ENCODE data around the gene MRPS18A.
A peak's percentile ranks its signal among the peaks of the same experiment; 100 is the strongest.

The MRPS18A gene

DNA sequence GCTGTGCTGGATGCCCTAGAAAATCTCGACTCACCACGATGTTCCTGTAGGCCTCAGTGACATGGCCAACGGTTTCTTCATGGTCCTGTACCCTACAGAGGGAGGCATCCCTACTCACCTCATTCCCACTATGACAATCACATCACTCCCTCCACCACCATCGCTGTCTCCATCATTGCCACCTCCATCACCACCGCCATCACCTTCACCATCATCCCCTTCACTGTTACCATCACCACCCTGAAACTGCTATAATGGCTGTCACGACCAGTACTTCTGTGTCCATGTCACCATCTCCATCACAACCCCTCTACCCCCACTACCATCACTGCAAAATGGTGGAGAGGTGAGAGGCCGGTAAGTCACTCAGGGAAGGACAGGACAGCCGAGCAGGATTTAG, 29.8 kb upstream of the MRPS18A start:
- H3K4me3 ChIP-seq (ENCODE audit: low read length): no peak overlapping the region
- no peak for DNase-seq (ENCODE audit: low read depth)
- TF ChIP-seq, protein P1, sequence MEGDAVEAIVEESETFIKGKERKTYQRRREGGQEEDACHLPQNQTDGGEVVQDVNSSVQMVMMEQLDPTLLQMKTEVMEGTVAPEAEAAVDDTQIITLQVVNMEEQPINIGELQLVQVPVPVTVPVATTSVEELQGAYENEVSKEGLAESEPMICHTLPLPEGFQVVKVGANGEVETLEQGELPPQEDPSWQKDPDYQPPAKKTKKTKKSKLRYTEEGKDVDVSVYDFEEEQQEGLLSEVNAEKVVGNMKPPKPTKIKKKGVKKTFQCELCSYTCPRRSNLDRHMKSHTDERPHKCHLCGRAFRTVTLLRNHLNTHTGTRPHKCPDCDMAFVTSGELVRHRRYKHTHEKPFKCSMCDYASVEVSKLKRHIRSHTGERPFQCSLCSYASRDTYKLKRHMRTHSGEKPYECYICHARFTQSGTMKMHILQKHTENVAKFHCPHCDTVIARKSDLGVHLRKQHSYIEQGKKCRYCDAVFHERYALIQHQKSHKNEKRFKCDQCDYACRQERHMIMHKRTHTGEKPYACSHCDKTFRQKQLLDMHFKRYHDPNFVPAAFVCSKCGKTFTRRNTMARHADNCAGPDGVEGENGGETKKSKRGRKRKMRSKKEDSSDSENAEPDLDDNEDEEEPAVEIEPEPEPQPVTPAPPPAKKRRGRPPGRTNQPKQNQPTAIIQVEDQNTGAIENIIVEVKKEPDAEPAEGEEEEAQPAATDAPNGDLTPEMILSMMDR (conservative IDR thresholded peaks at IDR 0.05; ENCODE audit: low read length): no peak

DNA sequence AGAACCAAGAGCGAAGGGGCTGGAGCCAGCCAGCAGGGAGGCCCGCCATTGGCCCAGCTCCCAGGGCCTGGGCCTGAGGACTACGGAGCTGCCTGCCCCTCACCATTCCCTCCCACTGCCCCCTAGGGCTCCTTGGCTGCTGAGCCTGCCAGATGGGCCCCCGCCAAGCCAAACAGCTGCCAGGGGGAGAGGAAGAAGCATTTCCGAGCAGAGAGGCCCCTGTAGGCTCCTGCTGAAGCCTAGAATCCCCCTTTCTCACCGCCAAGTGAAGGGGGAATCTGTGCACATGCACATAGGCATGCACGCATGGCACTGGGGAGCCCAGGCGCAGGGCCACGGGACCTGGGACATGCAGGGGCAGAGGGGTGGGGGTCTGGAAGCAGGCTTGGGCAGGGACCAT, 28.5 kb upstream of the MRPS18A start:
- DNase-seq (ENCODE audit: low read depth): no peak
- H3K4me3 ChIP-seq (ENCODE audit: low read length): no peak overlapping the region
- TF ChIP-seq, protein P1 (conservative IDR thresholded peaks at IDR 0.05; ENCODE audit: low read length): no peak

DNA sequence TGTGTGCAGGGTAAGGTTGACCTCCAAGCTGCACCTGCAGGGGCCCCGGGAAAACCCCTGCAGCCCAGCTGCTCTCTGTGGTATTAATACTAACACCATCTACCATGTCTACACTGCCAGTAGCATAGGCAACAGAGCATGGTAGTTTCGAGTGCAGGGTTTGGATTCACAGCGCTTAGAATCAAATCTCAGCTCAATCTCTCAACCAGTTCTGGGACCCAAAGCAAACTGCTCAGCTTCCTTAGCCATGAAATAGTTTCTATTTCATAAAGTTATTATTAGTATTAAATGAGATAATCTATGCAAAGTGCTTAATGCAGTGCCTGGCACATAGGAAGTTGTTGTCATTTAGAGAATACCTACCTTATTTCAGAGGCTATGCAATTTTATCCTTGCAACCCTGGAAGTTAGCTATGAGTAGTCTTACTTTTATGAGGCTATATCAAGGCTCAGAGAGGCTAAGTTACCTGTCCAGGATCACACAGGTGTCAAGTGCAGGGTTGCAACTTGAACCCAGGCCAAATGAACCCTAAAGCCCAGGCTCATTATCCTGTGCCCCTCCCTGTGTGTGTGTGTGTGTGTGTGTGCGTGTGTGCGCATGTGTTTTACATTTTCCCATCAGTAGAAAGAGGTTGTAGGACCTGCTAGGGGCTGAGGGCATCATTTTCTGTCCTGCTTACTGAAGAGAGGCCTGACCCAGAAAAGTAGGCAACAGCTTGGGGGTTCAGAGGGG, 27.6 kb upstream of the MRPS18A start:
- TF ChIP-seq, protein P1 (conservative IDR thresholded peaks at IDR 0.05; ENCODE audit: low read length): no peak
- H3K4me3 ChIP-seq (ENCODE audit: low read length): no peak overlapping the region
- DNase-seq (ENCODE audit: low read depth): no peak

DNA sequence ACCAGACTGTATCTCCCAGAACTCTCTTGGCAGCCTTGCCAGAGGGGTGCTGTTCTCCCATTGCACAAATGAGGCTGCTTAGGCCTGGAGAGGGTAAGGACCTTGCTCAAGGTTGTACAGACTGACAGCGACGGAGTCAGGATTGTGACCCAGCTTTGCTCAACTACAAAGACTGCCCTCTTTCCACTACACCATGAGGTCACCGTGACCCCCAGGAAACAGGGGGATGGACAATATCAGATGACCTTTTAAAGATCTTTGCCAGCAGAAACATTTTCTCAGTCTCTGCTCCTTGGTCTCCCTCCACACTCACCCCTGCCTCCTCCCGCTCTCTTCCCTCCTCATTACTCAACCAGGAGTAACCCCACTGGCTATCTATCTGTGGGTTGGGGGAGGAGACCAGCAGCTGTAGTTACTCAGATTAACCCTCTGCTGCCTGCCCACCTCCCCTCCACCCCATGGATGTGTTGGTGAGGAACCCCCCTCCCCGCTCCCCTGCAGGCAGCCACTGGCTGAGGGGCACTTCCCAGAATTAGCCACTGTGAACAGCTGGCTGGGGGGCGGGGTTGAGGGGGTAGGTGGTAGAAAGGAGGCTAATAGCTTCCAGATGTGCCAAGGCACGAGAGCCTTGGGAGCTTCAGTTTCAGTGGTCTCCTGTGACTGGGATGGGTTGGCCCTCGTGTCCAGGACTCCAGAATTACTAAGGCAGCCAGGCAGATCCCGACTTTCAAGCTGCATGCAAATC, 26.9 kb upstream of the MRPS18A start:
- DNase-seq (ENCODE audit: low read depth): peak; percentile 44
- no peak overlapping the region for H3K4me3 ChIP-seq (ENCODE audit: low read length)
- TF ChIP-seq, protein P1 (conservative IDR thresholded peaks at IDR 0.05; ENCODE audit: low read length): no peak

DNA sequence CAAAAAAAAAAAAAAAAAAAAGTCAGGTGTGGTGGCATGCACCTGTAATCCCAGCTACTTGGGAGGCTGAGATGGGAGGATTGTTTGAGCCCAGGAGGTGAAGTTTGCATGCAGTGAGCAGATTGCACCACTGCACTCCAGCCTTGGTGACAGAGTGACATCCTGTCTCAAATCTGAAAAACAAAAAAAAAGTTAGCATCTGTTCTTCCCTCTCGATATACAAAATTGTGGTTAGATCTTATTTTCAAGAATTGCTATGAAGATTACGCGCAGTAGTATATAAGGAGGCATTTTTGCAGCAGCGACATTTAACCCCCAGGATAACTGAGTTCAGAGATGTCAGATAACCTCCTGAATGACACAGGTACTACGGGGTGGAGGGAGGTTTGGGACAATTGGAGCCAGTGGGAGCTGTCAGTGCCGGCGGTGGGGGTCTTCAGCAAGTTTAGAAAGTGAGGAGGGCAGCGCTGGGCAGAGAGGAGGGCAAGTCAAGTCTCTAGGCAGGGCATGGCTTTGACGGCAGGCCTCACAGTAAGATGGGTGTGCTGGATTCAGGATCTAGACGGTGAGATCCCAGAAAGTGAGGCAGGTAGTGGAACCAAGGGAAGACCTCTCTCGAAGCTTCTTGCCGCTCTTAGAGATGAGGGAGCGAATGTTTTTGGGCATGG, 26.2 kb upstream of the MRPS18A start:
- TF ChIP-seq, protein P1 (conservative IDR thresholded peaks at IDR 0.05; ENCODE audit: low read length): no peak
- DNase-seq (ENCODE audit: low read depth): no peak
- H3K4me3 ChIP-seq (ENCODE audit: low read length): no peak overlapping the region

DNA sequence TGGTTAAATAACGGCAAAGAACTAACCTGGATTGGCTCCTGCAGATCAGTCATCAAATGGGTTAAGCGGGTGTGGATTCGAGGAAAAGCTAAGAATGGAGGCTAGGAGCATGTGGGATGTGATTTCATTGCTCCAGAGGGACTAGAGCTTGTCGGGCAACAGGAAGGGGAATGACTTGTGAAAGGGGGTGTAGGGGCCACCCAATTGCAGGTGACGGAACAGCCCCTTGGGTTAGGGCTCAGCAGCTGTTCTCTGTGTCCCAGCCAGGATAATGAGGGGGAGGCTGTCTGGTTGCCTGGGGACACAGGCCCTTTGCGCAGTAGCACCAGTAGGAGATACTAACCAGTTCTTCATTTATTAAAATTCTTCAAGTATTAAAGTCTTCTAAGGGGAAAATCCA, 25.0 kb upstream of the MRPS18A start:
- DNase-seq (ENCODE audit: low read depth): no peak
- no peak overlapping the region for H3K4me3 ChIP-seq (ENCODE audit: low read length)
- TF ChIP-seq, protein P1 (conservative IDR thresholded peaks at IDR 0.05; ENCODE audit: low read length): no peak

Measured in AG10803 (cell line).